Measurements from ENCODE around the gene PNP. TPM values are rescaled to one million over a fixed set of nuclear protein-coding genes. Genes with fewer than 3 reads are reported as not detected.

Gene PNP
- total RNA-seq, 2 experiments from 2014 or later, result 120 to 128 TPM

DNA sequence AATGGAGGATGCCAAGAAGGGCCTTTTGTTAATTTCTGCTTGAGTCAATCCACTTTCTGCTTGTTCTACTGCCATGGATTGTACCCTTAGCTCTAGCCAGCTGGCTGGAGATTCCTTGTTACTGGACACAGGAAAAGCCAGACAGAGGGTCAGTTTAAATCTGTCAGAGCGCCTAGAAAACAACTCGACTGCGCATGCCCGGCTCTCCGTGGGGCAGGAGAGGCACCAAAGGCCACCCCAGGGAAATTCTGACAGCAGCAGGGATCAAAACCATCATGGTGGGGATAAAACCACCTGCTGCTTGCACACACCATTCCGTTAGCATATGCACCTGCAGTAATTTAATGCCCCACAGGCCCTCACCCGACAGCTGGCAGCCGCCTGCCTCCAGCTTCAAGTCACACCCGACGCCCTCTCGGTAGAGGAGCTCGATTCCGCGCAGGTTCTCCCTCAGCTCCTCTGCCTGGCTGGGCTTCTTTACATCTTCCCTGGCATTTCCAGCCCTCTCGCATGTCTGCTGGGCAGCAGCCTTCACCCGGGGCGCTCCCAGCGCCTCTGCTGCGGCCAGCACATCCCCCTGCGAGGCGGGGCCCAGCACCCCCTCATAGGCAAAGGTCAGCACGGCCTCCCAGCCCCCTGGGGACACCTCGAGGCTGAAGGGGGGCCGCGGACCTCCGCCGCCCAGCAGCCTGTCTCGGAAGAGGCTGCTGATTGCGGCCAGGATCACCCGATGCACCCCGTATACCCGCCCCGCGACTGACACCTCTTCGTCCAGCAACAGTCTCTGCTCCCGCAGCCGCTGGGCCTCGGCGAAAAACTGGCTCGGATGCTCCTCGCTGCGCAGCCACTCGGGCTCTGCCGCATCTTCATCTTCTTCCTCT, 34.3 kb upstream of the PNP start:
- POLR2A ChIA-PET, result interaction anchor here (0.6 to 2.2 kb wide), 2 partner anchors 13 to 47 kb away, joined by 3 to 7 read pairs; no protein-coding TSS in a partner anchor
- CTCF ChIA-PET (ENCODE audit: unreplicated experiment), result no interaction called here
- Histone ChIP-seq H3K27ac (ENCODE audit: low read depth, low read length, poor library complexity, severe bottlenecking) (no peak overlapping the region), H4K20me1 (ENCODE audit: insufficient read depth, low read length) (no peaks in the 10 kb centered on the region), H3K9me3 (ENCODE audit: low read length) (no peaks in the 10 kb centered on the region), H3K4me3 (ENCODE audit: low read depth, low read length, poor library complexity, severe bottlenecking) (no peak overlapping the region), H3K4me1 (ENCODE audit: insufficient read depth, low read length, poor library complexity, severe bottlenecking) (peaks cover 31% of the 10 kb centered on the region), H3K79me2 (ENCODE audit: insufficient read depth, low read depth, low read length) (no peaks in the 10 kb centered on the region), H3K36me3 (ENCODE audit: insufficient read depth, low read length) (no peaks in the 10 kb centered on the region), H3K4me2 (ENCODE audit: low read length) (no peak overlapping the region), H2AFZ (ENCODE audit: low read length) (no peak overlapping the region), H3K9me2 (ENCODE audit: insufficient read depth, low read length) (no peaks in the 10 kb centered on the region)
- DNase-seq (ENCODE audit: low spot score), result no peak
- TF ChIP-seq, protein P1, sequence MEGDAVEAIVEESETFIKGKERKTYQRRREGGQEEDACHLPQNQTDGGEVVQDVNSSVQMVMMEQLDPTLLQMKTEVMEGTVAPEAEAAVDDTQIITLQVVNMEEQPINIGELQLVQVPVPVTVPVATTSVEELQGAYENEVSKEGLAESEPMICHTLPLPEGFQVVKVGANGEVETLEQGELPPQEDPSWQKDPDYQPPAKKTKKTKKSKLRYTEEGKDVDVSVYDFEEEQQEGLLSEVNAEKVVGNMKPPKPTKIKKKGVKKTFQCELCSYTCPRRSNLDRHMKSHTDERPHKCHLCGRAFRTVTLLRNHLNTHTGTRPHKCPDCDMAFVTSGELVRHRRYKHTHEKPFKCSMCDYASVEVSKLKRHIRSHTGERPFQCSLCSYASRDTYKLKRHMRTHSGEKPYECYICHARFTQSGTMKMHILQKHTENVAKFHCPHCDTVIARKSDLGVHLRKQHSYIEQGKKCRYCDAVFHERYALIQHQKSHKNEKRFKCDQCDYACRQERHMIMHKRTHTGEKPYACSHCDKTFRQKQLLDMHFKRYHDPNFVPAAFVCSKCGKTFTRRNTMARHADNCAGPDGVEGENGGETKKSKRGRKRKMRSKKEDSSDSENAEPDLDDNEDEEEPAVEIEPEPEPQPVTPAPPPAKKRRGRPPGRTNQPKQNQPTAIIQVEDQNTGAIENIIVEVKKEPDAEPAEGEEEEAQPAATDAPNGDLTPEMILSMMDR (conservative IDR thresholded peaks at IDR 0.05; ENCODE audit: low read length), result no peak
- TF ChIP-seq EZH2phosphoT487 (IDR thresholded peaks at IDR 0.05; ENCODE audit: borderline replicate concordance, low read depth, low read length), result no peak
- no TSS peak for BruUV-seq (replicated peaks)
- intact Hi-C loops (cut with micrococcal nuclease; ENCODE audit: unreplicated experiment), result no loop called here

DNA sequence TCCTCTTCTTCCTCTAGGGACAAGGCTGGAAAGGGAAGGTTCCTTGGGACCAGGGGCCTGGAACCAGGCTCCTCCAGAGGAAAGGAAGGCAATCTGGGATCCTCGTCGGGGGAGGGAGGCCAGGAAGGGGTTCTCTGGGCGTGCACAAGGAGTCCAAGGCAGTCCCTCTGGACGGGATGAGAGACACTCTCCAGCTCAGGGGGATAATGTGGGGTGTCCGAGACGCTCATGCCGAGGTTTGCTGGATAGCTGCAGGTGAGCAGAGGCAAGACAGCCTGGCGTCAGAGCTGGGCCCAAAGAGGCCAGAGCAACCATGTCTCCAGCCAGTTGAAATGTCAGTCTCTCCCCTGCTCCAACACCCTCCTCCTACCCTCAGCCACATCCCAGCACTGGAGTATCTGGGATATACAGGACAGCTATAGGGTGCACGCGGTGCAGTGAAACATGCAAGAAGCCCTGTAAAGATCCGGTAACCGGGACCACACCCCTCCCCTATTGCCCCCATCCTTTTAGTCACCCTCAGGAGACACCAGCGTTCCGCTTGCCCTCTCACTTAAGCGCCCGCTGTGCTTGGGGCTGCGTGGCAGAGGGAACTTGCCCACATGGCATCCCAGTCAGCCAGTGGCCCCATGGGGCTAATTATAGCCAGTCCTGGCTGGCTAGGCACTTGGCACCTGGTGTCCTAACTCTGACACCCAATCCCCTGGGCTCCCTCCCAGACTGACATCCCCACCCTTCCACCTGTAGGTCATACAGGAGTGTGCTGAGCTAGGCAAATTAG, 33.4 kb upstream of the PNP start, which contains the start of gene KLHL33:
Gene KLHL33 (minus strand): TSS at position 585 of the 781 bp plus-strand sequence. CDS start 355 bp downstream, at position 230.
- H3K27ac ChIP-seq (ENCODE audit: low read depth, low read length, poor library complexity, severe bottlenecking), result no peak within 1 kb of the TSS
- H3K9me2 ChIP-seq (ENCODE audit: insufficient read depth, low read length), result no peaks in the 10 kb centered on the region
- no peak within 1 kb of the TSS for H3K4me2 ChIP-seq (ENCODE audit: low read length)
- H3K4me1 ChIP-seq (ENCODE audit: insufficient read depth, low read length, poor library complexity, severe bottlenecking), result peaks cover 38% of the 10 kb centered on the region
- ChIA-PET CTCF (ENCODE audit: unreplicated experiment) (interaction anchor here (0.9 kb wide), 1 partner anchor 20 kb away, joined by 3 read pairs; no protein-coding TSS in a partner anchor), POLR2A (no interaction called here)
- H3K36me3 ChIP-seq (ENCODE audit: insufficient read depth, low read length), result no peaks in the 10 kb centered on the region
- H3K4me3 ChIP-seq (ENCODE audit: low read depth, low read length, poor library complexity, severe bottlenecking), result no peak within 1 kb of the TSS
- no peaks in the 10 kb centered on the region for H3K9me3 ChIP-seq (ENCODE audit: low read length)
- TF ChIP-seq, protein P1 (conservative IDR thresholded peaks at IDR 0.05; ENCODE audit: low read length), result no peak
- TF ChIP-seq EZH2phosphoT487 (IDR thresholded peaks at IDR 0.05; ENCODE audit: borderline replicate concordance, low read depth, low read length), result no peak
- no peak within 1 kb of the TSS for H2AFZ ChIP-seq (ENCODE audit: low read length)
- no peaks in the 10 kb centered on the region for H4K20me1 ChIP-seq (ENCODE audit: insufficient read depth, low read length)
- no peaks in the 10 kb centered on the region for H3K79me2 ChIP-seq (ENCODE audit: insufficient read depth, low read depth, low read length)
- intact Hi-C loops (cut with micrococcal nuclease; ENCODE audit: unreplicated experiment), result no loop called here
- DNase-seq (ENCODE audit: low spot score), result no peak
- BruUV-seq (replicated peaks), result no TSS peak

All from OCI-LY7 (cell line).